Natural killer cell (primary cell): Measurements from ENCODE around the gene COG5. TPM values are rescaled to one million over a fixed set of nuclear protein-coding genes. Genes with fewer than 3 reads are reported as not detected.

Source experiments
- ATAC-seq, 3 donors: fragments of 150-1000 bp in 2 of 3; fragments of 200-7000 bp in 1 of 3; cut with Tn5 transposase; 1 replicate in 1 of 3; 2 replicates in 2 of 3; pipeline ENCODE4 v1.10.0; 2021; ENCODE audit warnings: mild to moderate bottlenecking in 2 of 3, moderate library complexity in 2 of 3
- DNase-seq, 2 donors: peaks; one replicate each; pipeline versions ENCODE4 v3.0.0 to v3.0.0-alpha.2; 2013 to 2021; ENCODE audit warnings: mixed read lengths in 1 of 2
- H3K27ac ChIP-seq: one replicate; pipeline ENCODE4 v1.5.1; 2013; ENCODE audit warnings: mild to moderate bottlenecking, low read length
- H3K27me3 ChIP-seq: one replicate; pipeline ENCODE4 v1.6.1; 2013; ENCODE audit warnings: low read length; ENCODE audit not compliant: control insufficient read depth, insufficient read depth
- H3K36me3 ChIP-seq: one replicate; pipeline ENCODE4 v1.6.1; 2013; ENCODE audit warnings: low read length; ENCODE audit not compliant: control insufficient read depth, insufficient read depth
- H3K4me1 ChIP-seq: one replicate; pipeline ENCODE4 v1.6.1; 2013; ENCODE audit warnings: low read length; ENCODE audit not compliant: control insufficient read depth, insufficient read depth
- H3K4me3 ChIP-seq: one replicate; pipeline ENCODE4 v1.5.1; 2013; ENCODE audit warnings: low read length
- H3K9me3 ChIP-seq: one replicate; pipeline ENCODE4 v1.6.1; 2013; ENCODE audit warnings: low read length; ENCODE audit not compliant: control insufficient read depth, insufficient read depth
- H3K27ac Mint-ChIP-seq, 2 donors: one replicate each; pipeline ENCODE4 v1.8.0; 2022; ENCODE audit warnings: mild to moderate bottlenecking in 2 of 2, mixed read lengths in 2 of 2, moderate library complexity in 1 of 2
- H3K27me3 Mint-ChIP-seq, 2 donors: one replicate each; pipeline ENCODE4 v1.8.0; 2022; ENCODE audit warnings: low read depth in 2 of 2, mixed read lengths in 2 of 2
- H3K36me3 Mint-ChIP-seq: one replicate; pipeline ENCODE4 v1.8.0; 2022; ENCODE audit warnings: mixed read lengths
- H3K4me1 Mint-ChIP-seq, 2 donors: one replicate each; pipeline ENCODE4 v1.8.0; 2022; ENCODE audit warnings: mixed read lengths in 2 of 2
- H3K4me3 Mint-ChIP-seq: one replicate; pipeline ENCODE4 v1.8.0; 2022; ENCODE audit warnings: mild to moderate bottlenecking, moderate library complexity, mixed read lengths
- H3K9me3 Mint-ChIP-seq, 2 donors: one replicate each; pipeline ENCODE4 v1.8.0; 2022; ENCODE audit warnings: mixed read lengths in 2 of 2
- WGBS: methylation state at CpG from one replicate; pipeline ENCODE4 v1.1.7; 2013; ENCODE audit warnings: missing lambda C conversion rate; ENCODE audit not compliant: insufficient coverage; 5-methylcytosine and 5-hydroxymethylcytosine counted together
- intact Hi-C: fragments of 100-400 bp; cut with micrococcal nuclease; formaldehyde crosslinking; loops from one replicate; pipeline ENCODE4 v1.14.2; 2022
- total RNA-seq, 4 donors: library from RNA; stranded (reverse); fragments of 120-200 nt in 1 of 4; gene quantifications; one replicate each; pipeline versions ENCODE4 v1.2.3 to v1.2.4, GENCODE V29; 2013 to 2022
- TF ChIP-seq, protein P1 (sequence below): fragments of 200-600 bp; IDR thresholded peaks from one replicate; pipeline ENCODE4 v1.8.0; 2022; ENCODE audit warnings: antibody characterized with exemption

Gene COG5
- total RNA-seq, 3 donors from 2014 or later (not counting 1 experiment from before 2014, with no cell fraction given) = 49.2 to 54.6 (median 54.2) TPM

DNA sequence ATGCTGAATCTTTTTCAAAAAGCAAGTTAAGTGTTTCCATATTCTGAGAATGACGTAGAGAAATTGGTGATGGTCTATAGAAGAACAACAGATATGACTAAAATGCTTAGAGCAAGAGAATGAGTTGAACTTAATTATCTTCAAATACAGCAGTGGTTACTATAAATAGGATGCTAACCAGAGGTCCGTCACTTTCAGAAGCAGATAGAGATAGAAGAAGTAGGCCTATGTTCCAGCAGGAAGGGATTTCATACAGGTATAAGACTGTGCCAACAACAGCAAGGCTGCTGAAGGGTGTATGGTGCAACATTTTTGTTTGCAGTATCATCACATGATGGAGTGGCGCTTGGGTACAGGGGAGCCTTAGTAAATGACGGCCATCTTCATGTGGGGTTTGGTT, 326.3 kb downstream of the COG5 start:
- Histone ChIP-seq H3K9me3 (no peaks in the 10 kb centered on the region), H3K36me3 (peaks cover 17% of the 10 kb centered on the region), H3K4me3 (no peak overlapping the region), H3K27me3 (no peaks in the 10 kb centered on the region), H3K27ac (no peak overlapping the region), H3K4me1 (no peaks in the 10 kb centered on the region)
- TF ChIP-seq, protein P1, sequence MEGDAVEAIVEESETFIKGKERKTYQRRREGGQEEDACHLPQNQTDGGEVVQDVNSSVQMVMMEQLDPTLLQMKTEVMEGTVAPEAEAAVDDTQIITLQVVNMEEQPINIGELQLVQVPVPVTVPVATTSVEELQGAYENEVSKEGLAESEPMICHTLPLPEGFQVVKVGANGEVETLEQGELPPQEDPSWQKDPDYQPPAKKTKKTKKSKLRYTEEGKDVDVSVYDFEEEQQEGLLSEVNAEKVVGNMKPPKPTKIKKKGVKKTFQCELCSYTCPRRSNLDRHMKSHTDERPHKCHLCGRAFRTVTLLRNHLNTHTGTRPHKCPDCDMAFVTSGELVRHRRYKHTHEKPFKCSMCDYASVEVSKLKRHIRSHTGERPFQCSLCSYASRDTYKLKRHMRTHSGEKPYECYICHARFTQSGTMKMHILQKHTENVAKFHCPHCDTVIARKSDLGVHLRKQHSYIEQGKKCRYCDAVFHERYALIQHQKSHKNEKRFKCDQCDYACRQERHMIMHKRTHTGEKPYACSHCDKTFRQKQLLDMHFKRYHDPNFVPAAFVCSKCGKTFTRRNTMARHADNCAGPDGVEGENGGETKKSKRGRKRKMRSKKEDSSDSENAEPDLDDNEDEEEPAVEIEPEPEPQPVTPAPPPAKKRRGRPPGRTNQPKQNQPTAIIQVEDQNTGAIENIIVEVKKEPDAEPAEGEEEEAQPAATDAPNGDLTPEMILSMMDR = no peak
- Mint-ChIP-seq H3K4me1 (peaks cover 0 to under 1% of the 10 kb centered on the region in 2 donors), H3K27me3 (no peaks in the 10 kb centered on the region), H3K27ac (no peak overlapping the region), H3K4me3 (no peak overlapping the region), H3K36me3 (no peaks in the 10 kb centered on the region), H3K9me3 (no peaks in the 10 kb centered on the region)
- WGBS = 95% methylated on average over 4 of the region's 4 CpGs
- intact Hi-C loops = no loop called here
- no peak for DNase-seq
- ATAC-seq = no peak

- no peaks in the 10 kb centered on the region for H3K27me3 Mint-ChIP-seq
- no peak overlapping the region for H3K4me3 Mint-ChIP-seq
- intact Hi-C loops = no loop called here
- Histone ChIP-seq H3K9me3 (no peaks in the 10 kb centered on the region), H3K27ac (no peak overlapping the region), H3K27me3 (no peaks in the 10 kb centered on the region), H3K36me3 (peaks cover 16% of the 10 kb centered on the region), H3K4me1 (no peaks in the 10 kb centered on the region), H3K4me3 (no peak overlapping the region)
- DNase-seq (no peak), ATAC-seq (no peak)
- H3K9me3 Mint-ChIP-seq = no peaks in the 10 kb centered on the region
- H3K4me1 Mint-ChIP-seq = no peaks in the 10 kb centered on the region
- TF ChIP-seq, protein P1 = no peak
- H3K36me3 Mint-ChIP-seq = no peaks in the 10 kb centered on the region
- H3K27ac Mint-ChIP-seq = no peak overlapping the region
These were observed 326.9 kb downstream of the COG5 start for GRCh38 chr7:107236862-107237261.

DNA sequence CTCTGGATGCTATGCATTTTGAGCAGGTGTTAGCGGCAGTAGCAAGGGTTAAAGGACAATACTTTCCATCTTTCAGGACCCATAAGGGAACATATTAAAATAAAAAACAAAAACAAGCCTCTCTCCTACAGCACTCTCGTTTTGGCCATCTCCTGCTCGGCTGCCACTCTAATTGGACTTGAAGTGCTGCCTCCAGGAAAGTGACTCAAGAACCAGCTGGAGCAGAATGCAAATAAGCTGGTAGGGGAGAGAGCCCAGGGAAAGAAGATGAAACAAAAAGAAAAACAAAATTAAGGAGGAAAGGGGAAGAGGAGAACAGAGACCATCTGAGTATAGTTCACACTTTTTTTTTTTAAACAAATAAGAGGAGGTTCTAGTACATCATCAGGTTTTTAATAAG, 329.3 kb downstream of the COG5 start:
- Histone ChIP-seq H3K9me3 (no peaks in the 10 kb centered on the region), H3K27ac (no peak overlapping the region), H3K27me3 (no peaks in the 10 kb centered on the region), H3K4me1 (no peaks in the 10 kb centered on the region), H3K36me3 (peaks cover 17% of the 10 kb centered on the region), H3K4me3 (no peak overlapping the region)
- Mint-ChIP-seq H3K4me3 (no peak overlapping the region), H3K36me3 (no peaks in the 10 kb centered on the region), H3K4me1 (no peaks in the 10 kb centered on the region), H3K9me3 (no peaks in the 10 kb centered on the region), H3K27me3 (no peaks in the 10 kb centered on the region), H3K27ac (no peak overlapping the region)
- ATAC-seq (no peak), DNase-seq (no peak)
- 87% methylated on average over 3 of the region's 3 CpGs for WGBS
- TF ChIP-seq, protein P1 = no peak
- intact Hi-C loops = no loop called here

- no peak for ATAC-seq
- Histone ChIP-seq H3K9me3 (no peaks in the 10 kb centered on the region), H3K36me3 (peaks cover 17% of the 10 kb centered on the region), H3K27me3 (no peaks in the 10 kb centered on the region), H3K4me1 (no peaks in the 10 kb centered on the region), H3K27ac (no peak overlapping the region), H3K4me3 (no peak overlapping the region)
- no peak for DNase-seq
- no peaks in the 10 kb centered on the region for H3K36me3 Mint-ChIP-seq
- no peaks in the 10 kb centered on the region for H3K9me3 Mint-ChIP-seq
- H3K4me1 Mint-ChIP-seq = no peaks in the 10 kb centered on the region
- H3K4me3 Mint-ChIP-seq = no peak overlapping the region
- no peak overlapping the region for H3K27ac Mint-ChIP-seq
- H3K27me3 Mint-ChIP-seq = no peaks in the 10 kb centered on the region
- 100% methylated on average over 1 of the region's 1 CpG for WGBS
- intact Hi-C loops = no loop called here
- TF ChIP-seq, protein P1 = no peak
These were observed 329.7 kb downstream of the COG5 start for GRCh38 chr7:107233981-107234380.
